Stimulated activated CD4-positive, alpha-beta T cell treated with anti-CD3 and anti-CD28 coated beads, Interleukin-4, amount 100 ng/mL, for 4 hours (primary cell): Measurements from ENCODE around the gene GTF3C5.

ENCODE experiments used
- DNase-seq, 2 experiments: peaks; one replicate each; pipeline ENCODE4 v3.0.0-alpha.2; 2020

The GTF3C5 gene

DNA sequence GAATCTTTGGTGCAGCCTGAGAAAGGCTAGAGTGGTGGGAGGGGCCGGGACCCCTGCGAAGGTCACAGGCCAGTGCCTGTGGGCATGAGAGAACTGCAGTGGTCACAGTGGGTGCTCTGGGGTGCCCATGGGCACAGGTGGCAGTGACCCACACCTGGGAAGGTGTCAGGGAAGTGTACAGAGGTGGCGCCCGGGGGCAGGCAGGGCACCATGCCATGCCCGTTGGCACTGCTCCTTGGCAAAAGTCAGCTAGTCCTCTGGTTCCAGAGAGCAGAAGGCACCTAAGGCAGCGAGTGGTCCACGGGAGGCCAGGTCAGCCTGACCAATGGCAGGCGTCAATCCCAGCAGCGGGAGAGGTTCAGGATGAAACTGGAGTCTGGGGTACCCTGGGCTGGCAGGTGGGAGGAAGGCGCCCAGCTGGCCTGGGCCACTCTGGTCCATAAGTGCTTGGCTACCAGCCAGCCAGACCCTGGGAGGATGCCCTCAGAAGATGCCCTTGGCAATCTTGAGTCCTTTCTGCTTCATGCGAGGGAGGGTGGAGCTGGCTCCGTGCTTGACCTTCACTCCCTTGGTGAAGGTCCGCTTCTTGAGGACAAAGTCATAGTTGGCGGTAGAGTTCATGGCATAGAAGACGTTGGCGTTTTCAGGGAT lies 67.4 kb downstream of the GTF3C5 start:
- no peak for DNase-seq

DNA sequence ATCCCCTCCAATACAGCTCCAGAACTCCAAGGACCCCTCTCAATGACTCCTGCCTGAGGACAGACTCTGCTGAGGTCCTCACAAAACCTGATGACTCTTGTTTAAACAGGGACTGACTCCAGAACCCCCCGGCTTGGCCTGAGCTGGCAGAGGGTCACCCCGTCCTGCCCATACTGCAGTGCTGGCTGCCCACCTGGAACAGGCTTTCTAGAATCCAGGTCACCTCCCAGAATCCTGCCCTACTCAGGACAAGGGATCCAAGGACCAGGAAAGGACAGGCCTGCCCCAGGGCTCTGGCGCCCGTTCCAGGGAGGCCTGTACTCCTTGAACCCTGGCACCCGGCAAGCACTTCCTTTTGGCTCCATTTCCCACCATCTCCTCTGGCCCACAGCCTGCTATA lies 68.1 kb downstream of the GTF3C5 start:
- DNase-seq, result no peak

DNA sequence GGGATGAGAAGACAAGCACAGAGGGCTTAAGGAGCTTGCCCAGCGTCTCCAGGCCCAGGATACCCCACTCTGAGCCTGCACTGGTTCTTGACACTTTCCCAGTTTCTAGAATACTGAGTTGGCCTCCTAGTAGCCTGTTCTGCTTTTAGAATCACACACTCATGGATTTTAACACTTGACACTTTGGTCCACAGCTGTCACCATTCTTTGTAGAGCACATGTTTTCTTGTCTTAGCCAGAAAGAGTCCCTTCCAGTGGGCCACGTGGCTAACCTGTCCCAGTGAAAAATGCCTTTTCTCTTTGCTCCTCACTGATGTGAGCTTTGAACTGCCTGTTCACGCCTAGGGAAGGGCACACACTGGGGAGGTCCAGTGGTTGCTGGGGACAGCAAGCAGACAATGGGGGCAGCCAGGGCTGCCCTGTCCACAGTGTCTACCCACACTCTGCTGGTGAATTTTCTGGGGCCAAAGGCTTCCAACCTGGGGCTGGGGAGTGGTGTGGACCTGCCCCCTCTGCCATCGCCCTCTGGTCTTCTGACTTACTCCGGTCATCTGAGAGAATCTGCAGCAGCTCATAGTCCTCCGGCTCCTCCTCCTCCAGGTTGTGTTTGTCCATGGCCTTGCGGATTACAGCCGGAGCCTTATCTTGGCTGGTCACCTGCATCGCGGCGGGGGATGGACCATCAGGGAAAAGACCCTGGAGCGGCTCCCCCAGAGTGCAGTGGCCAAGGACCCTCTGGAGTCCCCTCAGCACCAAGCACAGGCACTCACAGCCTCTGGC lies 69.1 kb downstream of the GTF3C5 start:
- DNase-seq, result no peak

DNA sequence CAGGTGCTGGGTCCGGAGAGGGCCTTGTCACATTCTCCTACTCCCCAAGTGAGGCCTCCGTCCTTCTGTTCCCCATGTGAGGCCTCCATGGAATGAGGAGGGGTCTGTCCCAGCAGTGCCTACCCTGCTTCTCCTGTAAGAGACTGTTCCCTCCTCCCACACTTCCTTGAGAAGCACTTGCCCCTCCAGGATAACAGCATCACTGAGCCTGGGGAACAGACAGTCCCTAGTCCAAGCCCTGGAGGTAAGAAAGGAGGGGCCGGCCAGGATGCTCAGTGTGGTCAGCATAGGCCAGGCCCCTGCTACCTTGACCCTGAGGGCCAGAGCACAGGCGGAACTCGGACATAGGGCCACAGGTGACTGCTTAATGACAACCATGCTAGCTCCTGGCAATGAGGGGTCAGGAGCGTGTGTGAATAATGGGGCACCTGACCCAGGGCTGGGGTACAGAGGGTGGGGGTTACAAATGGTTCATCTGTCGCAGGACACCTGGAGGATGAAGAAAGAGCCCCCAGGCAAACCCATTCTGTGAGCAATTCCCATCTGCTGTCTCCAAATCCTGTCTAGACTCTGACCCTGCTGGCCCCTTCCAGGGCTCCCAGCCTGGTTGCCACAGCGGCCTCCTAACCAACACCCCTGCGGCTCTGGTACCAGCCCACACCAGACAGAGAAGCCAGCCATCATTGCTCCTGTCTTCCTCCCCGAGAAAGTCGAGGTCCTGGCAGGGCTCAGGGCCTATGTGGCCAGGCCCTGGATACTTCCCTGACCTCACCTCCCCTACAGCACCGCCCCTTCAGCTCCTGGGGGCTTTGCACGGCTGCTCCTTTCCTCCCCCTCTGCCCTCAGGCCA lies 69.9 kb downstream of the GTF3C5 start:
- DNase-seq, result no peak

DNA sequence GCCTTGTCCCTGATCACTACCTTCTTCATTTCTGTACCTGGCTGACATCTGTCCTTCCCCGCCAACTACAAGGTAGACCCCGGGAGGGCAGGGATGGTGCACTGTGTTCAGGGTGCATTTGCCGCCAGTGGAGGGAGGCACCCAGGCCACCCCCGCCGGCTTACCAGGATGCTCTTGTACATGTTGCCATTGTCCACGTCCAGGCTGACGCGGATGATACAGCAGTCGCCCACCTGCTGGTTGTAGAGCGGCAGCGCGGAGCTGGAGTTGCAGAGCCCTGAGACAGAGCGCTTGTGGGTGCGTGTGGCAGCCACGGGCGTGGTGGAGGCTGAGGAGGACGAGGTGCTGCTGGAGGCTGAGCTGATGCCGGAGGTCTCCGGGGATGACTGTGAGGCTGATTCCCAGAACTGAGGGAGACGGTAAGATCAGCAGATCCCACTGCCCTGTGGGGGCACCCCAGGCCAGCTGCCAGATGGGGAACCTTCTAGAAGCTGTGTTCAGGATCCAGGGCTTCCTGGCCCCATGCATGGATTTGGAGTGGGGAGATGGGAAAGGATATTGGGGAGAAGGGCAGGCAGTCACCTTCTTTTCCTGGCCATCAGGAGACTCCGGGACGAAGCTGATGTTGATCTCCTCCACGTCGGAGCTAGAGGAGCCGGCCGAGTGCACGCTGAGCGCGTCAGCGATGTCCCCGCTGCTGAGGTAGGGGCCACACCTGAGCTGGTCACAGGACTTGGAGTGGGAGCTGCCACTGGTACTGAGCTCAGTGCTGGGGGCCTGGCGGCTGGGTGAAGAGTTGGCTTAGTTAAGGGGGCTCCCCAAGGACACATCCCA lies 70.8 kb downstream of the GTF3C5 start:
- no peak for DNase-seq

DNA sequence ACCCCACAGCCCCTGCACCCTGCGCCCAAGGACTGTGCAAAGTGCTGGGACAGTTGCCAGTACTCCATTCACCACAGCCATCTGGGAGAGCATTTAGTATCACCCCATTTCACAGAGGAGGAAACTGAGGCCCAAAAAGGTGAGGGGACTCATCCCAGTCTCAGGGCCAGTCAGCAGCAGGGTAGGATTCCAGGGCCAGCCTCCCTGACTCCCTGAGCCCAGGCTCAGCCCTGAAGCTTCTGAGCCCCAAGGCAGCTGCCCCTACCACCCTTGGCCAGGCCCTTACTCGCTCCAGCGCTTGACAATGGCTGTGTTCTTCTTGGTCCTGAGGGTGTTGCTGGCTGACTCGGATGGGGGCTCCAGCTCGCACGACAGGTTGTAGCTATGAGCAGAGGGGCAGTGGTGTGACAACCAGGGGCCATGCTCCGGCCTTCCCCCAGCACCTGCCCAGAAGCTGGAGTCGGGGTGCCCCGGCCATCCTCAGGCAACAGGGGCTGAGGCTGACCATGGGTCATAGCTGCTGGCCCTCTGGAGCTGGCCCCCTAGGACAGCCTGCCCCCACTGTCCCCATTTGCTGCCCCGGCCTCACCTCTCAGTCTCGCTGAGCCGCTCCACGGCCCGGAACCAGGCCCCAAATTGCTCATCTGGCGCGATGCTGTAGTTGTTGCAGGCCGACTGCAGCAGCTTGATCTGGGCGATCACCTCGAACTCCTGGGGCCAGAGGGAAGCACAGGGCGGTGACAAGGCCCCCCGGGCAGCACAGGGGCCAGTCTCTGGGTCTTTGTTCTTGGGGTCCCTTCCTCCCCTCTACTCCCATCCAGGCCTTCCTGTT lies 71.6 kb downstream of the GTF3C5 start:
- DNase-seq, result no peak

DNA sequence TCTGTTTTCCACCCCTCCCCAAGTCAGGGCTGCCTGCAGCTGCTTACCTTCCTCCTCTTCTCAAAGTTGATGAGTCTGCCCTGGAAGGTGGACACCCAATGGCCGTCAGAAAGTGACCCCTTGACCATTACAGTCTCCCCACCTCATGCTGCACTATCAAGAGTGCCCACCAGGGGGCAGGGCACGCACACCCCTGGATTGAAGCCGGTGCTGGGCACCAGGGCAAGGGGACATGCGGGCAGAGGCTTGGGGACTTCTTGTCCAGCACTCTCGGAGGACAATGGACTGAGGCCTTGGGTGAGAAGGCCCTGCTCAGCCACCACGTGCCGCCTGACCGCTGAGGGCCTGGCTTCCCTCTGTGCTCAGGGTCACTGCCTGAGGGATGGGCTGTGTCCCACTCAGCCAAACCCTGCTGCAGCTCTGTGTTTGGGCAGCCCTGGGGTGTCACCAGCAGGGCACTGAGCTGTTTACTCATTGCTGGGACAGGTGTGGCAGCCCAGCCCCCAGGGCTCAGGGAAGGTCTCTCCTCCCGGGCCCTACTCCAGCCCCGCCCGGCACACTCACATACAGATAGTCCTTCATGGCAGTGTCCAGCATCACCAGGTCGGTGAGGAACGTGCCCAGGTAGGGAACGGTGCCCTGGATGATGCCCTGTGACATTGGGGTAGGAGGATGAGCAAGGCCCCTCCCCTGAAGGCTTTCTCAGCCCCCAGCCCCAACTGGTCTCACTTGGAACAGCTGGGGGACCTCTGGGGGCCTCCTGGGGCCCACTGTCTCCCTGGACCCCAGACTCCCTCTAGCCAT lies 72.6 kb downstream of the GTF3C5 start:
- DNase-seq, result peak; percentile 30 to 50

DNA sequence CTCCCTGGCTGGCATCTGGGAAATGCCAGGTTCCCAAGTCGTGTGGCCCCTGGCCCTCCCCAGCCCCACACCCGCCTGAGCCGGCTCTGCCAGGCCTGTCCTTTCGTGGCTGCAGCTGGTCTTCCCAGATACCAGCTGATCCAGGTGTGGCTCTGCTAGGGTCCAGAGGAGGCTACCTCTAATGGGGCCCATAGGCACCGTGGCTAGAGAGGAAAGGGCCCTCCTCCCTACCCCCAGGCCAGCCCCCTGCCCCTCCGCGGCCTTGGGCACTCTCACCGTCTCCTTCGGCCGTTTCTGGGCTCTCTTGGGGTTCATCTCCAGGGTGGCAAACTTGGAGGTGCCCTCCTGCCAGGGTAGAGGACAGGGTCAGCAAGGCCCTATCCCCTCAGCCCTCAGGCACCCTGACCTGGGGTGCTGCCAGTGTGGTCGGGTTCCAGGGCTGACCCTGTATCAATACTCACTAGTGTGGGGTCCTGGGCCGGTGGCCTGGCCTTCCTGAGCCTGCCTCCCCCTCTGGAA lies 73.2 kb downstream of the GTF3C5 start:
- DNase-seq, result no peak

DNA sequence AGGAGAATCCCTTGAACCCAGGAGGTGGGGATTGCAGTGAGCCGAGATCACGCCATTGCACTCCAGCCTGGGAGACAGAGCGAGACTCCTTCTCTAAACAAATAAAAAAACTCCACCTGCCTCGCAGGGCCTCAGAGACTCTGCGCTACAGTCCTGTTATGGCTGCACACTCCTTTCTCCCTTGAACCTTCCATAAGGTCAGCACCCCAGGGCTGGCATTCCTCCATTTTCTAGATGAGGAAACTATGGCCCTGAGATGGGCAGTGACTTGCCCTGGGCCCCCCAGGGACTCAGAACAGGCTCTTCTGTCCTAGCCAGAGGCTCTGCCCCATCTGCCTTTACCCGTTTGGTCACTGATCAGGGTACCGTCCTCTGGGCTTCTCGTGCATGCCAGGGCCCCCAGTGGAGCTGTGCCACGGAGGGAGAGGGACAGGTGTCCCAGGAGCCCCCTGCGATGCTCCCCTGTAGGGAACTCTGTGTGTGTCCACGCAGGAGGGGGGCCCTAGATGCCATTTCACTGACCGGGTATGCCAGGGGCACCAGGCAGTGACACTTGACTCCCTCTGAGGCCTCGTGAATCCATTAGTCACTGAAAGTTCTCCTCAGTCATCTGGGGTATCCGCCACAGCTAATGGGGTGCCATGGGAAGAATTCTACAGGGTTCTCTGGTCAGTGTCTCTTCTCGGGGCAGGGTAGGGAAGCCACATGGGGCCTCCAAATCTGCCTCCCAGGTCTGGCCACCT lies 74.1 kb downstream of the GTF3C5 start:
- DNase-seq, result no peak

DNA sequence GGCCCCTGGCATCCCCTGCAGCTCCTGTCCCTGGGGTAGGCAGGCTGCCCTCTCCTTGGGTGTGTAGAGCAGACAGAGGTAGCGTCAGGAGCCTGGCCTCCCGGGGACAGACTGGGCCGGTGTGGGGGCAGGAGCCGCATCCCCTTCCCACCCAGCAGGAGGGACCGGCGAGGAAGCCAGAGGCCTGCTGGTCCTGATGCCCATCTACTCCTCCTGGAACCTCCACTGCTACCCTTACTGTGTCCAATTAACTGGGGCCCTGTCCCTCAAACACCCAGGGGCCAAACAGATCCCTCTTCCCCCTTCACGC lies 74.6 kb downstream of the GTF3C5 start:
- no peak for DNase-seq

DNA sequence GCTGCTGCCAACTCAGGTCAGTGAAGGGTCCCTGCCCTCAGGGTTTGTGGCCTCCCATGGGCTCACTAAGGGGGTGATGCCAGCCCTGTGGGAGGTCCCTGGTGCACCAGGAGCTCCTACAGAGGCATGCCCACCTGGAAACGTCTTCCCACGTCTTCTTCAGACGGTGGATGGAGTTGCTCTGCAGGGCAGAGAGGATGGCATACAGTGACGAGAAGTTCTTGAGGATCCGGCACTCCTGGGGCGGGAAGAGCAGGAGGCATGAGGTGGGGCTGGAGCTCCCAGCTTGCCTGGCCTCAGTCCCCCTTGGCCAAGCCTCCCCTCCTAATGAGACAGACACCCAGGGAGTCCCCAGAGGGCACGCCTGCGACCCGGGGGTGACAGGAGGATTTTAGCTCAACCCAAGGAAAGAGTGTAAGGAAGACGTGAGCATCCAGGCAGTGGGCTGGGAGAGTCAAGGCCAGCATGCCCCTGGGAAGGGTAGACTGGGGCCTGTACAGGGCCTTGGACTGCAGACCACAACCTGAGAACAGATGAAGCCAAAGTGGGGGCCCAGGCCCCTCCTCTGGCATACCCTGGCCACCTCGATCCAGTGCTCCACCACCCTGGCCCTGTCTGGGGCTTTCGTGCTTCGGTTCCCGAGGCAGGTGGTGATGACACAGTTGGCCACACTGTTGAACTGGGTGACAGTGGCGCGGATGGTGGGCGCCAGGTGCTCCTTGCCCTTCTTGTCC lies 75.9 kb downstream of the GTF3C5 start:
- no peak for DNase-seq

DNA sequence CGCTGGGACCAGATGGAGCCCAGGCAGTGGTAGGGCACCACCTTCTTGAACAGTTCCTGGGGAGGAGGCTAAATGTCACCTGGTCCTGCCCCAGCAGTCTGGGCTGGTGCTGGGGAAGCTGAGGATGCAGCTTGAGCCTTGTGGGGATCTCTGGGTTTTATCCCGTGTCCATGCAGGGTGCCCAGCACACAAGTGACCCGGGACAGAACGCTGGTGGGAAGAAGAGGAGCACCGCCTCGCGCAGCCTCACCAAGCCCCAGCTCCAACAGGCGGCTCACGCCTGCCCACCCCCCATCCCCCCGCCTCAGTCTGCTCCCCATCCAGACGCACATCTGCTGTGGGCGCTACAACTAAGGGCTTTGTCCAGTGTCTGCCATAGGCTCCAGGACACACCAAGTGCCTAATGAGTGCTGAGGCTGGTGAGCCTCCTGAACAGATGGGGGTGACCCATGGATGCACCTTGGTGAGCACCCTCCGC lies 76.5 kb downstream of the GTF3C5 start:
- no peak for DNase-seq
